B cell (primary cell): ENCODE results near the gene GNRHR. TPM values are rescaled to one million over a fixed set of nuclear protein-coding genes. Genes with fewer than 3 reads are reported as not detected.

Experiments used
- ATAC-seq: fragments of 200-7000 bp; cut with Tn5 transposase; one replicate; pipeline ENCODE4 v1.10.0; 2021; ENCODE audit warnings: low read depth, mild to moderate bottlenecking, moderate number of reproducible peaks, moderate library complexity
- CTCF ChIA-PET: fragments of 350-600 bp; sonication (Branson Sonifier 250); formaldehyde crosslinking; loops from one replicate; lab custom pipeline; 2021; ENCODE audit warnings: antibody characterized with exemption, inconsistent platforms; lab: Charles Lee
- POLR2A ChIA-PET: fragments of 350-600 bp; sonication (Branson Sonifier 250); formaldehyde crosslinking; loops from one replicate; lab custom pipeline; 2021; ENCODE audit warnings: antibody characterized with exemption; lab: Charles Lee
- DNase-seq: peaks from one replicate; pipeline ENCODE4 v3.0.0; 2013
- H2AFZ ChIP-seq: 2 replicates; pipeline ENCODE4 v1.6.1; 2012; ENCODE audit warnings: mild to moderate bottlenecking, low read depth, low read length; ENCODE audit not compliant: insufficient read depth, poor library complexity, severe bottlenecking
- H3K27ac ChIP-seq, 2 donors: 1 replicate in 1 of 2; 2 replicates in 1 of 2; pipeline ENCODE4 v1.5.1; 2012 to 2013; ENCODE audit warnings: low read length in 2 of 2, mild to moderate bottlenecking in 2 of 2, moderate library complexity in 1 of 2
- H3K27me3 ChIP-seq, 4 experiments: fragments of 200-600 bp in 1 of 4; sonication (generic) in 1 of 4; replicated peaks in 1 of 4; 1 replicate in 2 of 4; 2 replicates in 2 of 4; pipeline versions ENCODE4 v1.6.1 to v1.7.0; 2013 to 2016; ENCODE audit warnings: low read length in 3 of 4, mild to moderate bottlenecking in 2 of 4, mixed read lengths in 1 of 4, moderate library complexity in 1 of 4; ENCODE audit not compliant: insufficient read depth in 4 of 4, control insufficient read depth in 3 of 4; ENCODE audit errors: control extremely low read depth in 1 of 4
- H3K36me3 ChIP-seq, 2 experiments: replicated peaks in 1 of 2; 1 replicate in 1 of 2; 2 replicates in 1 of 2; pipeline versions ENCODE4 v1.6.1 to v1.7.1; 2013; ENCODE audit warnings: low read length in 1 of 2; ENCODE audit not compliant: insufficient read depth in 2 of 2, control insufficient read depth in 1 of 2; ENCODE audit errors: control extremely low read depth in 1 of 2, extremely low read depth in 1 of 2
- H3K4me1 ChIP-seq, 2 donors: fragments of 200-600 bp in 1 of 2; sonication (generic) in 1 of 2; 1 replicate in 1 of 2; 2 replicates in 1 of 2; pipeline versions ENCODE4 v1.5.1 to v1.6.1; 2013 to 2017; ENCODE audit warnings: low read length in 2 of 2; ENCODE audit not compliant: control insufficient read depth in 2 of 2, insufficient read depth in 2 of 2
- H3K4me2 ChIP-seq: replicated peaks from 2 replicates; pipeline ENCODE3; 2012; ENCODE audit warnings: mild to moderate bottlenecking, low read depth, low read length; ENCODE audit not compliant: poor library complexity, severe bottlenecking
- H3K4me3 ChIP-seq, 5 experiments: fragments of 200-600 bp in 1 of 5; sonication (generic) in 1 of 5; 1 replicate in 3 of 5; 2 replicates in 2 of 5; pipeline versions ENCODE4 v1.5.1 to v1.7.0; 2011 to 2016; ENCODE audit warnings: low read length in 4 of 5, mild to moderate bottlenecking in 4 of 5, low read depth in 2 of 5, control low read depth in 1 of 5, moderate library complexity in 1 of 5; ENCODE audit not compliant: insufficient read depth in 1 of 5; ENCODE audit errors: control extremely low read depth in 1 of 5, extremely low read depth in 1 of 5
- H3K79me2 ChIP-seq: fragments of 200-600 bp; sonication (generic); one replicate; pipeline ENCODE4 v1.6.0; 2016; ENCODE audit warnings: low read length; ENCODE audit not compliant: control insufficient read depth, insufficient read depth
- H3K9ac ChIP-seq: fragments of 200-600 bp; sonication (generic); 2 replicates; pipeline ENCODE4 v1.6.1; 2017; ENCODE audit warnings: mild to moderate bottlenecking, low read length, moderate library complexity
- H3K9me3 ChIP-seq, 3 donors: one replicate each; pipeline versions ENCODE4 v1.6.1 to v1.7.1; 2013; ENCODE audit warnings: low read length in 2 of 3; ENCODE audit not compliant: control insufficient read depth in 2 of 3, insufficient read depth in 1 of 3; ENCODE audit errors: control extremely low read depth in 1 of 3
- H4K20me1 ChIP-seq: 2 replicates; pipeline ENCODE4 v1.6.0; 2012; ENCODE audit warnings: mild to moderate bottlenecking, low read length; ENCODE audit not compliant: insufficient read depth, control insufficient read depth, poor library complexity, severe bottlenecking
- H3K27ac Mint-ChIP-seq: one replicate; pipeline ENCODE4 v1.8.0; 2021; ENCODE audit warnings: mixed read lengths
- H3K27me3 Mint-ChIP-seq: one replicate; pipeline ENCODE4 v1.8.0; 2021; ENCODE audit warnings: mixed read lengths
- H3K4me1 Mint-ChIP-seq: one replicate; pipeline ENCODE4 v1.8.0; 2021; ENCODE audit warnings: mixed read lengths
- H3K4me3 Mint-ChIP-seq: one replicate; pipeline ENCODE4 v1.8.0; 2021; ENCODE audit warnings: mixed read lengths
- H3K9me3 Mint-ChIP-seq: one replicate; pipeline ENCODE4 v1.8.0; 2022; ENCODE audit warnings: mixed read lengths; ENCODE audit not compliant: insufficient read depth
- CTCF ChIP-seq: fragments of 200-600 bp; IDR thresholded peaks from one replicate; pipeline ENCODE4 v1.8.0; 2022; ENCODE audit warnings: antibody characterized with exemption, mild to moderate bottlenecking
- EZH2 ChIP-seq: IDR thresholded peaks from 2 replicates; pipeline ENCODE4 v1.6.1; 2012; ENCODE audit warnings: borderline replicate concordance, low read depth, mild to moderate bottlenecking, moderate library complexity, low read length; ENCODE audit not compliant: insufficient read depth, poor library complexity, severe bottlenecking
- WGBS: methylation state at CpG from one replicate; pipeline ENCODE4 v1.1.5; 2013; ENCODE audit warnings: missing lambda C conversion rate; ENCODE audit not compliant: insufficient coverage; 5-methylcytosine and 5-hydroxymethylcytosine counted together
- intact Hi-C: fragments of 100-400 bp; cut with micrococcal nuclease; formaldehyde crosslinking; loops from one replicate; pipeline ENCODE4 v1.10.0; 2022
- polyA plus RNA-seq: library from polyadenylated mRNA; depleted of rRNA; stranded (reverse); fragments of >200 nt; gene quantifications from 2 replicates; pipeline ENCODE4 v1.2.3, GENCODE V29; 2012
- total RNA-seq, 2 donors: library from RNA; stranded (reverse); fragments of 120-200 nt in 1 of 2; gene quantifications; 1 replicate in 1 of 2; 2 replicates in 1 of 2; pipeline versions ENCODE4 v1.2.3 to v1.2.4, GENCODE V29; 2013 to 2022

The GNRHR gene
- total and polyA plus RNA-seq, 2 donors (not counting 1 experiment from before 2014, with no cell fraction given): not detected

DNA sequence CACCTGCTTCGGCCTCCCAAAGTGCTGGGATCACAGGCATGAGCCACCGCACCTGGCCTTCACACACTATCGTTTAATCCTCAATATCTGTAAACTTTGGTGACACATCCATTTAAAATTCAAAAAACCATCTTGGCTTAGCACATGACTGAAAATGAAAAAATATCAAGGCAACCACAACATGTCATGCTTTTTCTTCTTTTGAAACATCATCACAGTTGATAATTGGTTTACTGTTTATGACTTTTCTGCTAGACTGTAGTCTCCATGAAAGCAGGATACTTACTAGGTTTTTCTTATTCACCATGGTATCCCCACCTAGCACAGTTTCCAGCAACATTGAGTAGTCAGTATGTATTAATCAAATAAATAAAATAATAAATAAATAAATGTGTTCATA lies 11.0 kb downstream of the GNRHR start:
- intact Hi-C loops: no loop called here
- Histone ChIP-seq H3K36me3 (no peaks in the 10 kb centered on the region), H3K79me2 (no peaks in the 10 kb centered on the region), H3K9ac (no peak overlapping the region), H2AFZ (no peak overlapping the region), H3K4me1 (no peaks in the 10 kb centered on the region), H3K9me3 (no peaks in the 10 kb centered on the region), H3K27me3 (no peaks in the 10 kb centered on the region), H3K4me2 (no peak overlapping the region), H3K4me3 (no peak overlapping the region), H4K20me1 (no peaks in the 10 kb centered on the region), H3K27ac (no peak overlapping the region)
- no peak overlapping the region for H3K4me3 Mint-ChIP-seq
- H3K27ac Mint-ChIP-seq: no peak overlapping the region
- DNase-seq (no peak), ATAC-seq (no peak)
- WGBS: 95% methylated on average over 2 of the region's 3 CpGs
- H3K4me1 Mint-ChIP-seq: no peaks in the 10 kb centered on the region
- H3K9me3 Mint-ChIP-seq: no peaks in the 10 kb centered on the region
- ChIA-PET CTCF (no interaction called here), POLR2A (no interaction called here)
- H3K27me3 Mint-ChIP-seq: no peaks in the 10 kb centered on the region
- TF ChIP-seq EZH2 (no peak), CTCF (no peak)

- H3K27me3 Mint-ChIP-seq: no peaks in the 10 kb centered on the region
- no peak overlapping the region for H3K4me3 Mint-ChIP-seq
- Histone ChIP-seq H3K4me1 (no peaks in the 10 kb centered on the region), H3K9me3 (no peaks in the 10 kb centered on the region), H2AFZ (no peak overlapping the region), H4K20me1 (no peaks in the 10 kb centered on the region), H3K4me3 (no peak overlapping the region), H3K79me2 (no peaks in the 10 kb centered on the region), H3K36me3 (no peaks in the 10 kb centered on the region), H3K27me3 (no peaks in the 10 kb centered on the region), H3K9ac (no peak overlapping the region), H3K4me2 (no peak overlapping the region), H3K27ac (no peak overlapping the region)
- no peaks in the 10 kb centered on the region for H3K9me3 Mint-ChIP-seq
- no CpG with 5 or more reads among the region's 1 CpG for WGBS
- intact Hi-C loops: no loop called here
- ChIA-PET POLR2A (no interaction called here), CTCF (interaction anchor here (5.1 kb wide), 1 partner anchor 10 kb away, joined by 27 read pairs; no protein-coding TSS in a partner anchor)
- DNase-seq: no peak
- H3K4me1 Mint-ChIP-seq: no peaks in the 10 kb centered on the region
- no peak for ATAC-seq
- TF ChIP-seq EZH2: no peak
- no peak for TF ChIP-seq CTCF
- H3K27ac Mint-ChIP-seq: no peak overlapping the region
Observed at GRCh38 chr4:67736262-67736661, 17.9 kb downstream of the GNRHR start.
